Neural cell (in vitro differentiated cells): ENCODE measurements around the gene ARID1B. TPM values are rescaled to one million over a fixed set of nuclear protein-coding genes. Genes with fewer than 3 reads are reported as not detected.

ENCODE experiments used
- H2AFZ ChIP-seq: fragments of 200-600, 300-800 bp; sonication (generic), shearing (Covaris generic); 2 replicates; pipeline ENCODE4 v1.6.0; 2014; ENCODE audit warnings: low read depth, mild to moderate bottlenecking, antibody characterized with exemption, low read length, moderate library complexity
- H3F3A ChIP-seq: fragments of 200-600 bp; shearing (Covaris generic); 2 replicates; pipeline ENCODE4 v1.6.1; 2016; ENCODE audit warnings: mild to moderate bottlenecking, moderate library complexity, mixed read lengths, antibody characterized with exemption, low read length; ENCODE audit not compliant: insufficient read depth, poor library complexity, severe bottlenecking
- H3K27ac ChIP-seq: fragments of 200-600, 300-800 bp; sonication (generic), shearing (Covaris generic); 2 replicates; pipeline ENCODE4 v1.5.1; 2014; ENCODE audit warnings: mild to moderate bottlenecking, low read length, moderate library complexity
- H3K27me3 ChIP-seq: fragments of 300-800, 200-600 bp; sonication (generic), shearing (Covaris generic); 2 replicates; pipeline ENCODE4 v1.6.0; 2014; ENCODE audit warnings: mild to moderate bottlenecking, low read depth, low read length, moderate library complexity; ENCODE audit not compliant: insufficient read depth
- H3K36me3 ChIP-seq: fragments of 300-800, 200-600 bp; sonication (generic), shearing (Covaris generic); 2 replicates; pipeline ENCODE4 v1.5.1; 2014; ENCODE audit warnings: mild to moderate bottlenecking, antibody characterized with exemption, low read length, moderate library complexity; ENCODE audit not compliant: insufficient read depth
- H3K4me2 ChIP-seq: fragments of 300-800, 200-600 bp; sonication (generic), shearing (Covaris generic); 2 replicates; pipeline ENCODE4 v1.6.0; 2014; ENCODE audit warnings: mild to moderate bottlenecking, low read length
- H3K4me3 ChIP-seq: fragments of 300-800, 200-600 bp; sonication (generic), shearing (Covaris generic); 2 replicates; pipeline ENCODE4 v1.5.1; 2014; ENCODE audit warnings: mild to moderate bottlenecking, low read length, moderate library complexity
- H3K79me2 ChIP-seq: fragments of 200-600 bp; shearing (Covaris generic); replicated peaks from 2 replicates; pipeline ENCODE4 v1.6.0; 2014; ENCODE audit warnings: mild to moderate bottlenecking, low read length, moderate library complexity; ENCODE audit not compliant: insufficient read depth
- H3K9ac ChIP-seq: fragments of 300-800, 200-600 bp; sonication (generic), shearing (Covaris generic); 2 replicates; pipeline ENCODE4 v1.6.1; 2016; ENCODE audit warnings: mild to moderate bottlenecking, low read length, mixed read lengths
- H3K9me2 ChIP-seq: fragments of 200-600 bp; shearing (Covaris generic); 2 replicates; pipeline ENCODE4 v1.6.1; 2016; ENCODE audit warnings: mild to moderate bottlenecking, low read length, mixed read lengths; ENCODE audit not compliant: insufficient read depth
- H3K9me3 ChIP-seq: fragments of 200-600, 300-800 bp; sonication (generic), shearing (Covaris generic); 2 replicates; pipeline ENCODE4 v1.6.1; 2016; ENCODE audit warnings: mild to moderate bottlenecking, mixed run types, low read length, moderate library complexity, mixed read lengths
- H4K20me1 ChIP-seq: fragments of 200-600 bp; shearing (Covaris generic); 2 replicates; pipeline ENCODE4 v1.6.1; 2016; ENCODE audit warnings: mild to moderate bottlenecking, mixed run types; ENCODE audit not compliant: insufficient read depth
- EP300 ChIP-seq: fragments of 450-650 bp; conservative IDR thresholded peaks from 2 replicates; pipeline ENCODE4 v1.6.1; 2014; ENCODE audit warnings: antibody characterized with exemption, mild to moderate bottlenecking, moderate library complexity; ENCODE audit not compliant: poor library complexity, severe bottlenecking
- EZH2 ChIP-seq: fragments of 200-600, 300-800 bp; shearing (Covaris generic), sonication (generic); IDR thresholded peaks from 2 replicates; pipeline ENCODE4 v1.6.1; 2014; ENCODE audit warnings: antibody characterized with exemption, low read length, borderline replicate concordance, mild to moderate bottlenecking; ENCODE audit not compliant: insufficient read depth, poor library complexity, severe bottlenecking
- MXI1 ChIP-seq: fragments of 450-650 bp; conservative IDR thresholded peaks from 2 replicates; pipeline ENCODE4 v1.6.1; 2014; ENCODE audit warnings: antibody characterized with exemption, mild to moderate bottlenecking; ENCODE audit not compliant: poor library complexity, severe bottlenecking
- POLR2AphosphoS5 ChIP-seq: IDR thresholded peaks from 2 replicates; pipeline ENCODE4 v1.6.1; 2012
- REST ChIP-seq: IDR thresholded peaks from 2 replicates; pipeline ENCODE4 v1.6.1; 2012; ENCODE audit warnings: borderline replicate concordance
- SMC3 ChIP-seq: fragments of 450-650 bp; conservative IDR thresholded peaks from 2 replicates; pipeline ENCODE4 v1.6.1; 2014; ENCODE audit warnings: antibody characterized with exemption, mild to moderate bottlenecking, moderate library complexity; ENCODE audit not compliant: poor library complexity
- TAF1 ChIP-seq: IDR thresholded peaks from 2 replicates; pipeline ENCODE4 v1.6.1; 2012; ENCODE audit warnings: low read depth
- polyA plus RNA-seq: library from polyadenylated mRNA; depleted of rRNA; stranded (reverse); fragments of >200 nt; gene quantifications from 2 replicates; pipeline ENCODE4 v1.2.3, GENCODE V29; 2014
- TF ChIP-seq, protein P1 (sequence below): fragments of 450-650 bp; IDR thresholded peaks from 2 replicates; pipeline ENCODE4 v1.5.1; 2014; ENCODE audit warnings: antibody characterized with exemption, mild to moderate bottlenecking, moderate library complexity; ENCODE audit not compliant: poor library complexity, severe bottlenecking

Gene ARID1B
- polyA plus RNA-seq, 1 donor from 2014 or later: 35.0 TPM

GRCh38 chr6:156832231-156832647 is 55.1 kb downstream of the ARID1B start:
- TF ChIP-seq EP300 (no peak), POLR2AphosphoS5 (no peak)
- H3K4me3 ChIP-seq: no peak overlapping the region
- no peaks in the 10 kb centered on the region for H3K9me3 ChIP-seq
- H3K9ac ChIP-seq: no peak overlapping the region
- H3K27ac ChIP-seq: no peak overlapping the region
- peaks cover 7% of the 10 kb centered on the region for H3K36me3 ChIP-seq
- H3K27me3 ChIP-seq: no peaks in the 10 kb centered on the region
- no peaks in the 10 kb centered on the region for H3K9me2 ChIP-seq
- peaks cover 55% of the 10 kb centered on the region for H3K79me2 ChIP-seq
- peaks cover 3% of the 10 kb centered on the region for H4K20me1 ChIP-seq
- no peak overlapping the region for H3K4me2 ChIP-seq
- H2AFZ ChIP-seq: no peak overlapping the region
- no peaks in the 10 kb centered on the region for H3F3A ChIP-seq

DNA sequence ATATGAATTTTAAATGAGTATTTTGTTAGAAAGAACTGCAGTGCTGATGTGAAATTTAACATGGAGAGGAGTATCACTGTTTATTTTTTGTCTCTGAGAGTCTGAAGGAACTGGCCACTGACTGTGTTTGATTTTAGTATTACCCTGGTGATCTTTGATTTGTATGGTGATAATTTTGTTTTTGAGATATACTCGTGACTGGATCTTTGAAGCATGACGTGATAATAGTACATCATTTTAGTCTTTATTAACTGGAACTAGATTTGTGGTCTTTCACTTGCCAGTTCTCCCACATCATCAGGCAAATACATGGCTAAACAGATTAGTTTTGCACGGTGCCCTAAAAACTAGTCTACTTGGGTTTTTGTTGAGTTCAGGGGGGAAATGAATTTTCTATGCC is 55.5 kb downstream of the ARID1B start:
- Histone ChIP-seq H3K9me3 (no peaks in the 10 kb centered on the region), H4K20me1 (peaks cover 3% of the 10 kb centered on the region), H3K4me2 (no peak overlapping the region), H2AFZ (no peak overlapping the region), H3K27ac (no peak overlapping the region), H3K36me3 (peaks cover 7% of the 10 kb centered on the region), H3F3A (no peaks in the 10 kb centered on the region), H3K27me3 (no peaks in the 10 kb centered on the region), H3K79me2 (peaks cover 51% of the 10 kb centered on the region), H3K9me2 (no peaks in the 10 kb centered on the region), H3K4me3 (no peak overlapping the region), H3K9ac (no peak overlapping the region)
- TF ChIP-seq TAF1: no peak
- TF ChIP-seq EP300: no peak
- no peak for TF ChIP-seq SMC3

GRCh38 chr6:156833755-156834154 is 56.6 kb downstream of the ARID1B start:
- Histone ChIP-seq H4K20me1 (peaks cover 3% of the 10 kb centered on the region), H3K27ac (no peak overlapping the region), H3F3A (no peaks in the 10 kb centered on the region), H3K9me3 (no peaks in the 10 kb centered on the region), H3K79me2 (peaks cover 43% of the 10 kb centered on the region), H2AFZ (no peak overlapping the region), H3K4me2 (no peak overlapping the region), H3K36me3 (peaks cover 7% of the 10 kb centered on the region), H3K9ac (no peak overlapping the region), H3K4me3 (no peak overlapping the region), H3K27me3 (no peaks in the 10 kb centered on the region), H3K9me2 (no peaks in the 10 kb centered on the region)
- no peak for TF ChIP-seq TAF1
- TF ChIP-seq POLR2AphosphoS5: no peak
- no peak for TF ChIP-seq EP300
- TF ChIP-seq REST: no peak
- TF ChIP-seq SMC3: no peak
- TF ChIP-seq MXI1: no peak
- no peak for TF ChIP-seq EZH2
- TF ChIP-seq, protein P1, sequence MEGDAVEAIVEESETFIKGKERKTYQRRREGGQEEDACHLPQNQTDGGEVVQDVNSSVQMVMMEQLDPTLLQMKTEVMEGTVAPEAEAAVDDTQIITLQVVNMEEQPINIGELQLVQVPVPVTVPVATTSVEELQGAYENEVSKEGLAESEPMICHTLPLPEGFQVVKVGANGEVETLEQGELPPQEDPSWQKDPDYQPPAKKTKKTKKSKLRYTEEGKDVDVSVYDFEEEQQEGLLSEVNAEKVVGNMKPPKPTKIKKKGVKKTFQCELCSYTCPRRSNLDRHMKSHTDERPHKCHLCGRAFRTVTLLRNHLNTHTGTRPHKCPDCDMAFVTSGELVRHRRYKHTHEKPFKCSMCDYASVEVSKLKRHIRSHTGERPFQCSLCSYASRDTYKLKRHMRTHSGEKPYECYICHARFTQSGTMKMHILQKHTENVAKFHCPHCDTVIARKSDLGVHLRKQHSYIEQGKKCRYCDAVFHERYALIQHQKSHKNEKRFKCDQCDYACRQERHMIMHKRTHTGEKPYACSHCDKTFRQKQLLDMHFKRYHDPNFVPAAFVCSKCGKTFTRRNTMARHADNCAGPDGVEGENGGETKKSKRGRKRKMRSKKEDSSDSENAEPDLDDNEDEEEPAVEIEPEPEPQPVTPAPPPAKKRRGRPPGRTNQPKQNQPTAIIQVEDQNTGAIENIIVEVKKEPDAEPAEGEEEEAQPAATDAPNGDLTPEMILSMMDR: no peak
